Peyer's patch (tissue), 4 donors: ENCODE data around the gene PCGF1. TPM values are rescaled to one million over a fixed set of nuclear protein-coding genes. Genes with fewer than 3 reads are reported as not detected.

Experiments
- DNase-seq, 3 donors: peaks; one replicate each; pipeline ENCODE4 v3.0.0-alpha.2; 2017 to 2019
- H3K27ac ChIP-seq, 4 donors: fragments of 200-600 bp; sonication (generic); one replicate each; pipeline ENCODE4 v1.5.1; 2016 to 2019
- H3K27me3 ChIP-seq, 2 donors: fragments of 200-600 bp; sonication (generic); one replicate each; pipeline ENCODE4 v1.5.1; 2019
- H3K36me3 ChIP-seq, 3 donors: fragments of 200-600 bp; sonication (generic); one replicate each; pipeline ENCODE4 v1.5.1; 2016 to 2019
- H3K4me1 ChIP-seq, 4 donors: fragments of 200-600 bp; sonication (generic); one replicate each; pipeline ENCODE4 v1.5.1; 2016 to 2019
- H3K4me3 ChIP-seq, 4 donors: fragments of 200-600 bp; sonication (generic); 1 replicate in 3 of 4; 2 replicates in 1 of 4; pipeline ENCODE4 v1.5.1; 2016 to 2019; ENCODE audit warnings: mild to moderate bottlenecking in 1 of 4
- H3K9me3 ChIP-seq, 4 donors: fragments of 200-600 bp; sonication (generic); one replicate each; pipeline ENCODE4 v1.5.1; 2016 to 2019; ENCODE audit warnings: mild to moderate bottlenecking in 1 of 4
- CTCF ChIP-seq, 6 experiments: fragments of 450-650 bp in 4 of 6; fragments of 200-600 bp in 2 of 6; sonication (generic) in 1 of 6; IDR thresholded peaks; one replicate each; pipeline ENCODE4 v1.5.1; 2017 to 2019; ENCODE audit warnings: antibody characterized with exemption in 6 of 6, mild to moderate bottlenecking in 3 of 6, moderate library complexity in 1 of 6
- POLR2A ChIP-seq, 2 donors: fragments of 450-650 bp; IDR thresholded peaks; one replicate each; pipeline ENCODE4 v1.5.1; 2017; ENCODE audit warnings: antibody characterized with exemption in 2 of 2, mild to moderate bottlenecking in 2 of 2, moderate library complexity in 2 of 2
- total RNA-seq, 4 donors: library from RNA; depleted of rRNA; stranded (reverse); fragments of >200 nt; gene quantifications; one replicate each; pipeline ENCODE4 v1.1.0, GENCODE V29; 2016

Gene PCGF1
- total RNA-seq, 4 donors from 2014 or later: 14.0 to 18.9 (median 16.2) TPM

DNA sequence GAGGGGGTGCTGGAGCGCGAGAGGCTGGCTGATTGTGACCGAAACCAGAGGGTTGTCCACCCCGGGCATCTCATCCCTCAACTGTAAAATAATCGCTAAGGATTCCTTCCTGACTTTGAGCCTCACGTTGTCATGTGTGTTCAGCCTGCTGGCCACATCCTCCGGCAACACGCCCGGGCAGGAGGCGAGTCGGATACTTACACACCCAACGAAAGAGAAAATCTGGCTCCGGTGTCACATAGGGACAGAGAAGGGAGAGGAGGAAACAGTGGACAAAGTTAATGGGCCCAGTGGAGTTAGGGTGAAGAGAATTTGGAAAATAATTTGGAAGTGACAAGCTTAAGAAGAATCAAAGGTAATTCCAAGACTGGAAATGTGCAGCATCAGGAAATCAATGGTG is 9.2 kb upstream of the PCGF1 start:
- peaks cover 0 to 3% (median 0%) of the 10 kb centered on the region in 4 donors for H3K9me3 ChIP-seq
- H3K4me1 ChIP-seq: peaks cover 4 to 29% (median 22%) of the 10 kb centered on the region in 4 donors
- H3K4me3 ChIP-seq: peak overlapping the region in 3 of 4 donors; percentile 36 to 50 (median 44)
- H3K36me3 ChIP-seq: peaks cover 0 to 4% (median 0%) of the 10 kb centered on the region in 3 donors
- TF ChIP-seq CTCF (IDR thresholded peaks at IDR 0.05) (no peak), POLR2A (IDR thresholded peaks at IDR 0.05) (no peak)
- H3K27me3 ChIP-seq: peaks cover 0 to 53% of the 10 kb centered on the region in 2 donors
- no peak overlapping the region for H3K27ac ChIP-seq
- DNase-seq: no peak

DNA sequence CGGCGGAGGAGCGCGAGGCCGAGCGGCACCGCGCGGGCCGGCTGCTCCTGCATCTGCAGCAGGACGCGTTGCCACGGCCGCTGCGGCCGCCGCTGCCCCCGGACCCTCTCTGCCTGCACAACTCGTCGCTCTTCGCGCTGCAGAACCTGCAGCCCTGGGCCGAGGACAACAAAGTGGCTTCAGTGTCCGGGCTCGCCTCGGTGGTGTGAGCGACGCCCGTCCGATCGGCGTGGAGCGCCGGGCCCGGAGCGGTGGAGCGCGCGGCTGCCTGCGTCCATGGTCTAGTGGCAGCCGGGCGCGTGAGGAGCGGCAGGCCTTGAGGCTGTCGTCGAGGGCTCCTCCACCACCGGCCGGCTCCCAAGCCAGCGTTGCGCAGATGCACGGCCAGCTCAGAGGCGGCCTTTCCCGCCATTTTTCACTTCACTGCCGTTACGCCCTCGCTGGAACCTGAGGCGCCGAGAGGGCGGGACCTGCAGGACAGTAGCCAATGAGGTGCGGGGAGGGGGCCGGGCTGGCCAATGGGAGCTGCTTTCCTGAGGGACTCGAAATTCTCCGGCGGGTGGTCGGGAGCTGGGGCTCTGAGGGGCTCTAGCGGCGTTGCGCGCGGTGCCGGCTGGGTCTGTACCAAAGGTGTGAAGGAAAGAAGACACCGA is 8.6 kb upstream of the PCGF1 start:
- peak overlapping the region; percentile 36 to 50 (median 44) for H3K4me3 ChIP-seq
- DNase-seq: peak; percentile 65 to 83 (median 81)
- peaks cover 0 to 56% of the 10 kb centered on the region in 2 donors for H3K27me3 ChIP-seq
- H3K36me3 ChIP-seq: peaks cover 0 to 4% (median 0%) of the 10 kb centered on the region in 3 donors
- TF ChIP-seq POLR2A (IDR thresholded peaks at IDR 0.05) (no peak), CTCF (IDR thresholded peaks at IDR 0.05) (no peak)
- peaks cover 0 to 3% (median 0%) of the 10 kb centered on the region in 4 donors for H3K9me3 ChIP-seq
- H3K4me1 ChIP-seq: peaks cover 4 to 29% (median 22%) of the 10 kb centered on the region in 4 donors
- H3K27ac ChIP-seq: no peak overlapping the region

DNA sequence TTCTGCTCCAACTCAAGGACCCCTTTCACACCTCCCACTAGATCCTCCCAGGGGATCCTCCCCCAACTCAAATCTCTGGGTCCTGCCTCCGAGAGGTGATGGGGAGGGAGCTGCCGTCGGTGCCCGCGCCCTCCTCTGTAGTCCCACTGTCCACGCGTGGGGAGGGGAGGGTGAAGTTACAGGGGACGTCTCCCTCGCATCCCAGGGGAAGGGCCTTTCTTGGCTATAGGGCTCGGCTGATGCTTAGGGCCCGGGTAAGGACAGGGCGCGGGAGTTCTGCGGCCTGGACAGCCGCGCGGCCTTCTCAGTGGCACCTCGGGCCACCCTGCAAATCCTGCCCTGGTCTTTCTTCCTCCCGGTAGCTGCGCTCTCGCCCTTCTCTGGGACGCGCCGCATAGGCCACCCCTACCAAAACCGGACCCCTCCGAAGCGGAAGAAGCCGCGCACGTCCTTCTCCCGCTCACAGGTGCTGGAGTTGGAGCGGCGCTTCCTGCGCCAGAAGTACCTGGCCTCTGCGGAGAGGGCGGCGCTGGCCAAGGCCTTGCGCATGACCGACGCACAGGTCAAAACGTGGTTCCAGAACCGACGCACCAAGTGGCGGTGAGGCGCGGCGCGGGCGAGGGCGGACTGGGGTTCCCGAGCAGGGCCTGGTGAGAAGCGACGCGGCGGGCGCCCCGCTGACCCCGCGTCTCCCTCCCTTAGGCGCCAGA is 7.9 kb upstream of the PCGF1 start:
- TF ChIP-seq POLR2A (IDR thresholded peaks at IDR 0.05) (no peak), CTCF (IDR thresholded peaks at IDR 0.05) (no peak)
- DNase-seq: peak in 1 of 3 donors; percentile 62
- peaks cover 4 to 29% (median 22%) of the 10 kb centered on the region in 4 donors for H3K4me1 ChIP-seq
- no peaks in the 10 kb centered on the region for H3K36me3 ChIP-seq
- H3K9me3 ChIP-seq: peaks cover 0 to 3% (median 0%) of the 10 kb centered on the region in 4 donors
- no peak overlapping the region for H3K27ac ChIP-seq
- H3K27me3 ChIP-seq: peaks cover 0 to 56% of the 10 kb centered on the region in 2 donors
- peak overlapping the region; percentile 36 to 50 (median 44) for H3K4me3 ChIP-seq

- H3K4me3 ChIP-seq: peak within 1 kb of the TSS in 3 of 4 donors; percentile 17 to 50 (median 27)
- TF ChIP-seq POLR2A (IDR thresholded peaks at IDR 0.05): no peak
- peaks cover 0 to 3% (median 0%) of the 10 kb centered on the region in 4 donors for H3K9me3 ChIP-seq
- H3K27ac ChIP-seq: no peak within 1 kb of the TSS
- peak in 1 of 3 donors; percentile 55 for DNase-seq
- no peaks in the 10 kb centered on the region for H3K36me3 ChIP-seq
- H3K4me1 ChIP-seq: peaks cover 4 to 29% (median 22%) of the 10 kb centered on the region in 4 donors
- H3K27me3 ChIP-seq: peaks cover 0 to 56% of the 10 kb centered on the region in 2 donors
These were observed 7.1 kb upstream of the PCGF1 start, which contains the start of gene TLX2 for GRCh38 chr2:74514368-74515270. Gene TLX2 (plus strand): TSS chr2:74514450. CDS start chr2:74514807, 357 bp downstream.

- peaks cover 0 to 3% (median 0%) of the 10 kb centered on the region in 4 donors for H3K9me3 ChIP-seq
- H3K4me3 ChIP-seq: peak overlapping the region in 3 of 4 donors; percentile 17 to 50 (median 27)
- H3K27me3 ChIP-seq: peaks cover 0 to 56% of the 10 kb centered on the region in 2 donors
- peaks cover 4 to 29% (median 22%) of the 10 kb centered on the region in 4 donors for H3K4me1 ChIP-seq
- H3K36me3 ChIP-seq: no peaks in the 10 kb centered on the region
- DNase-seq: peak in 1 of 3 donors; percentile 50
- no peak overlapping the region for H3K27ac ChIP-seq
- TF ChIP-seq CTCF (IDR thresholded peaks at IDR 0.05): no peak
- no peak for TF ChIP-seq POLR2A (IDR thresholded peaks at IDR 0.05)
These were observed 6.3 kb upstream of the PCGF1 start for GRCh38 chr2:74513605-74514367.
